Lower leg skin (tissue), 3 donors: ENCODE measurements around the gene DSC3.

Experiments used
- POLR2A ChIP-seq, 2 donors: fragments of 450-650 bp; IDR thresholded peaks; one replicate each; pipeline ENCODE4 v1.6.1; 2016 to 2017; ENCODE audit warnings: antibody characterized with exemption in 2 of 2, mild to moderate bottlenecking in 1 of 2, moderate library complexity in 1 of 2
- TF ChIP-seq, protein P1 (sequence below), 3 donors: fragments of 450-650 bp; IDR thresholded peaks; one replicate each; pipeline ENCODE4 v1.5.1; 2016; ENCODE audit warnings: antibody characterized with exemption in 3 of 3, mild to moderate bottlenecking in 3 of 3, moderate library complexity in 2 of 3

DNA sequence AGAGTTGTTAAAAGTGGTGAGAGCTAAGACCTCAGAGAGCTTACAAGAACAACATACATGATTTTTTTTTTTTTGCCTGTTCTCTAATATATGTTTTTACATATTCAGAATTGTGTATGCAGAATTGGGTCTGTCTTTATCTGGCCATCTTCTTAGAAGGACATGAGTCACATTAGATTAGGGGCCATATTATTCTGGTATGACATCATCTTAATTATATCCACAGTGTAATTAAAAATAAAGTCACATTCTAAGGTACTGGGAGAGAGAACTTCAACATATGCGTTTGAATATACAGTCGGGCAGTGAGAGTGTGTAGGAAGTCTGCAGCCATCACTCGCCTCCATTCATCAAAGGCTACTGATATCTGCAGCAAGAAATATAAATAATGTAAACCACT is 88.3 kb downstream of the DSC3 start:
- TF ChIP-seq POLR2A (IDR thresholded peaks at IDR 0.05), result no peak
- TF ChIP-seq, protein P1, sequence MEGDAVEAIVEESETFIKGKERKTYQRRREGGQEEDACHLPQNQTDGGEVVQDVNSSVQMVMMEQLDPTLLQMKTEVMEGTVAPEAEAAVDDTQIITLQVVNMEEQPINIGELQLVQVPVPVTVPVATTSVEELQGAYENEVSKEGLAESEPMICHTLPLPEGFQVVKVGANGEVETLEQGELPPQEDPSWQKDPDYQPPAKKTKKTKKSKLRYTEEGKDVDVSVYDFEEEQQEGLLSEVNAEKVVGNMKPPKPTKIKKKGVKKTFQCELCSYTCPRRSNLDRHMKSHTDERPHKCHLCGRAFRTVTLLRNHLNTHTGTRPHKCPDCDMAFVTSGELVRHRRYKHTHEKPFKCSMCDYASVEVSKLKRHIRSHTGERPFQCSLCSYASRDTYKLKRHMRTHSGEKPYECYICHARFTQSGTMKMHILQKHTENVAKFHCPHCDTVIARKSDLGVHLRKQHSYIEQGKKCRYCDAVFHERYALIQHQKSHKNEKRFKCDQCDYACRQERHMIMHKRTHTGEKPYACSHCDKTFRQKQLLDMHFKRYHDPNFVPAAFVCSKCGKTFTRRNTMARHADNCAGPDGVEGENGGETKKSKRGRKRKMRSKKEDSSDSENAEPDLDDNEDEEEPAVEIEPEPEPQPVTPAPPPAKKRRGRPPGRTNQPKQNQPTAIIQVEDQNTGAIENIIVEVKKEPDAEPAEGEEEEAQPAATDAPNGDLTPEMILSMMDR (IDR thresholded peaks at IDR 0.05), result no peak
